Stimulated activated naive CD8-positive, alpha-beta T cell treated with anti-CD3 and anti-CD28 coated beads, Interleukin-15, Interleukin-2, amounts not matched to agents 100 ng/mL and 50 ng/mL, for 24 hours (primary cell): ENCODE measurements around the gene AFAP1.

Source experiments
- H3K27ac Mint-ChIP-seq: one replicate; pipeline ENCODE4 v1.8.0; 2021; ENCODE audit warnings: mild to moderate bottlenecking, mixed read lengths
- H3K27me3 Mint-ChIP-seq: one replicate; pipeline ENCODE4 v1.8.0; 2021; ENCODE audit warnings: mixed read lengths
- H3K36me3 Mint-ChIP-seq: one replicate; pipeline ENCODE4 v1.8.0; 2021; ENCODE audit warnings: low read depth, mixed read lengths
- H3K4me1 Mint-ChIP-seq: one replicate; pipeline ENCODE4 v1.8.0; 2021; ENCODE audit warnings: low read depth, mixed read lengths
- H3K4me3 Mint-ChIP-seq: one replicate; pipeline ENCODE4 v1.8.0; 2021; ENCODE audit warnings: mild to moderate bottlenecking, mixed read lengths
- H3K9me3 Mint-ChIP-seq: one replicate; pipeline ENCODE4 v1.8.0; 2021; ENCODE audit warnings: mixed read lengths

Gene AFAP1

DNA sequence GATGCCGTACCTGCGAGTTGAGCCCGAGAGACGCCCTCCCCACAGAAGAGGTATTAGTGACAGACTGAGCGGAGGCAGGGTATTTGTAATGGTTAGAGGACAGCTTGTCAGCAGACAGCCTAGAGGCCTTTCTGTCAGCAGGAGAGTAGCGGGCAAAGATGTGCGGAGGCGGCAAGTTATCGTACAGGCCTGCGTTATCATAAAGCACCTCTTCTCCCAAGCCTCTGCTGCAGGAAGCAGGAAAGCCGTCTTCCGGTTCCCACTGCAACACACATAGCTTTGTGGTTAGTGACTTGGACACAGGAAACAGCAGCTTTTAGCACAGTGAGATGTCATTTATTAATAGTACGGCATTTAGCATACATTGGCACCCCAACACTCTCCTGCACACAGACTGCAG, 158.3 kb downstream of the AFAP1 start:
- Mint-ChIP-seq H3K36me3 (peaks cover 27% of the 10 kb centered on the region), H3K4me3 (no peak overlapping the region), H3K27ac (peak overlapping the region; percentile 86), H3K9me3 (no peaks in the 10 kb centered on the region), H3K27me3 (no peaks in the 10 kb centered on the region), H3K4me1 (peaks cover 35% of the 10 kb centered on the region)

DNA sequence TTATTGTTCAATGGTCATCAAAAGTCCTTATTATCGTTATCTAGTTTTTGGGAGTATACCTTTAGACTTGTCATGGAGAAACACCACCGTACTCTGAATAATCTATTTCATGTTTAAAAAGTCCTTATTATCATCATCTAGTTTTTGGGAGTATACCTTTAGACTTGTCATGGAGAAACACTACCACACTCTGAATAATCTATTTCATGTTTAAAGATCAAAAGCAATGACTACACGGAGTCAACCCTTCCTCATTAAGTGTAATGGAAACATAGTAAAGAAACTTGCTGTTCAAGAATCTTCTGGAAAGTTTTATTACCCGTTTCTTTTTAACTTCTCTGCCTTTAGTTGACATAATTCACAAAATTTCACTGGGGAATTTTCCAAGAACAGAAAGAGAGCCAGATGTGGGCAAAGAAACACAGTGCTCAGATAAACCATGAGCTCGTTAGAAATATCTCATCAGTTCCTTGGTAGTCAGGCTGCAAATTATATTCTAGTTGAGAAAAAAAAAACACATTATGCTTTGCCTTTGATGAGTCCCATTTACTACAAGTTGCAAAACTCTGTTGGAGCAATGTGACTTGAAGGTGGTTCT, 158.8 kb downstream of the AFAP1 start:
- Mint-ChIP-seq H3K9me3 (no peaks in the 10 kb centered on the region), H3K4me1 (peaks cover 35% of the 10 kb centered on the region), H3K27me3 (no peaks in the 10 kb centered on the region), H3K36me3 (peaks cover 22% of the 10 kb centered on the region), H3K27ac (peak overlapping the region; percentile 86), H3K4me3 (no peak overlapping the region)

DNA sequence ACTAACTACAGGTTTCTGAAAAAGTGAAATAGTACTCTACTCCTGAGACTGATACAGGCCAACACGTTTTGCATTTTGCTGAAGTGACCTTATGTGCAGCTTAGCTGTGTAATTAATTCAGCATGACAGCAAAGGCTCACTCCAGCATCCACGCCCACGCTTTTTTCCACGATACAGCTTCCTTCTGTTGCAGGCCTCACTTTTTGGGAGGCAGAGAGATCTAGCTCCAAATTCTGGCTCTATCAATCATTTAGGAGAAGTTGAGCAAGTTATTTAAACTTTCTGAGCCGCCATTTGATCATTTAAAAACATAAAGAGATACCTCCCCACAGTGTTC, 160.3 kb downstream of the AFAP1 start:
- Mint-ChIP-seq H3K9me3 (no peaks in the 10 kb centered on the region), H3K27ac (no peak overlapping the region), H3K36me3 (peaks cover 21% of the 10 kb centered on the region), H3K4me3 (no peak overlapping the region), H3K4me1 (peaks cover 35% of the 10 kb centered on the region), H3K27me3 (no peaks in the 10 kb centered on the region)

DNA sequence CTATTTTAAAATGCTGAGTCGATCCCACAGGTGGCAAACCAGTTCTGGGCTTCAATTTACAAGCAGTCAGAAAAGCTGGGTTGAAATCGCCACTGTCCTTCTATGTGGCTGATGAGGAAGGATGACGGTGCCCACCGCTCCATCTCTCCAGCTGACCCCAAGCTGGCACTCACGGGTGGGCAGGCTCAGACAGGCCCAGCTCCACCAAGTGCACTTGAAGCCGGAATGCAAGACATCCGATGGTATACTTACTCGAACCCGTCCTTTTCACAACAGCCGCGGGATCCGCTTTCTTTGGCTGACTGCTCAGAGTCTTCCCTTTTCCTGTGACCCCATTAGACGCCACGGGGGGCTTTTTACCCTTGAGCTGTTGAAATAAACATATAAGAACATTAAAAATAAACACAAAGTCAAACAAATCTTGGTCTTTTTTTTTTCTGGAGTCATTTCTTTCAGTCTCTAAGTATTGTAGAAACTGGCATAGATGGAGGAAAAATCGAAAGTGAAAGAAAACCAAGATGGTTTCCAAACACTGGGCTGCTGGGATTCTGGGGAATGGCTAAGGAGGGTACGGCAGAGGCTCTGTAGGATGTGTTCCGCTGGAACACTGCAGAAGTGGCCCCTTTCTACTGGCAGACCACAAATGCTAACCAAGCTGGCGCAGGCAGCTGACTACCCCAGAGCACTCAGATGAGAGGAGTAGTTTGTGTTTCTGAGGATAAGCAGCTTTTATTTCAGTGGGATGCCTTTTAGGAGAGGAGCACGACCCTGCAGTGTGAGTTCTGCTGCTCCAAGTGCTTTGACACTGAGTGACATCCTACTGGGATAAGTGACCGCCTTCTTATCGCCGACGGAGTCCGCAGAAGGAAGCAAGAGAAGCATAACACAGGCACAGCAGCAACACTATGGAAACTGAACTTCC, 160.9 kb downstream of the AFAP1 start:
- H3K27ac Mint-ChIP-seq, result no peak overlapping the region
- peaks cover 35% of the 10 kb centered on the region for H3K4me1 Mint-ChIP-seq
- H3K9me3 Mint-ChIP-seq, result no peaks in the 10 kb centered on the region
- peaks cover 21% of the 10 kb centered on the region for H3K36me3 Mint-ChIP-seq
- H3K4me3 Mint-ChIP-seq, result no peak overlapping the region
- H3K27me3 Mint-ChIP-seq, result no peaks in the 10 kb centered on the region

DNA sequence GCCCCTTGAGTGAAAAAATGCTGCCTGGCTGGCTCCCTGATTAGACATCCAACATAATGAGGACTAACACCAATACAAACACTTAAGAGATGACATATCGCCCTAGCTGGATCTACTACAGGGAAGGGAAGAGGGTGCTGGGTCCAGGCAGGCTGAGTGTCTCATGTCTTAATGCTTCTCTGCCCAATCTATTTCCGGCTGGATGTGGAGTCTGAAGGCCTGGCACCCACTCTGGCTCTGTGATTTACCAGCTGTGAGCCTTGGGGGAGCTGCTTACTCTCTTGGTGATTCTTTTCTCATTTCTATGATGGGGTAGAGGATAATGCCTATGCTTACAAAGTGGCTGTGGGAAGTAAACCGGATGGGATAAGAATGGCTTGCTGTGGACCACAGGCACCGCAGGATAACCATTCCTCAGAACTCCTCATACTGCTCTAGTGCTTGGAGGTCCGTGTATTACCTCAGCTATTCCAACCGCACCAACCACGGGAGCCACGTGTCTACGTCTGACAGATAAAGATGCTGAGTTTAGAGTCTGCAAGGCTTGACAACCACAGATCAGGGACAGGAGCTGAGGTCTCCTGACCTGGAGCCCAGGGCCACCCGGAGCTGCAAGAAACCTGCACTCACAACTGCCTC, 161.7 kb downstream of the AFAP1 start:
- Mint-ChIP-seq H3K4me3 (no peak overlapping the region), H3K4me1 (peaks cover 32% of the 10 kb centered on the region), H3K27me3 (no peaks in the 10 kb centered on the region), H3K9me3 (no peaks in the 10 kb centered on the region), H3K27ac (no peak overlapping the region), H3K36me3 (peaks cover 28% of the 10 kb centered on the region)

DNA sequence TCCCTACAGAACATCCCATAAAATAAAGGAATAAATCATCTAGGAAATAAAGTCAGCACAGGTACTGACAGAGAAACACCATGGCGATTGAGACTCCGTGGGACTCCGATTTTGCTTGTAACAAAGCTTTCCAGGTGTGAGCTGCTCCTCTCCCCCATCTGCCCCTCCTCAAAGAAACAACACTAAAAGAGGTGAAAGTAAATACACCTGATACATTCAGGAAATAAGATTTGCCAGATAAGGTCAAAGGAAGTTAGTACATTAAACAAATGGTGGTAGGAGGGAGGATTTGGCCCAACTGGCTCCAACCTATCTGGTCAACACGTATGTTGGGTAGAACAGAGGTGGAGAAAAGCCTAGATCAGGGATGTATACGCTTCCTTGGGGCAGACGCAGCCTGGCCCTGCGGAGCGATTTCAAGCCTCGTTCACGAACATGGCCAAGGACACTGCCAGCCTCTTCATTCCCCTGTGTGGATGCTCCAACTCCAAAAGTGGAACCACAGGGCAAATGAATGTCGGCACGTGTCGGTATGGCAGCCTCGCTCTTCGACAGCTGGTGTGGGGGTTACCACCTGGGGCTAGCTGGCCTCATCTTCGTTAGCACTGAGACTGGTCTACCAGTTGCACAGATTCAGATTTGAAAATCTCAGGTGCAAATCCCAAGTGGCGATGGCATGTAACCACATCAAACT, 162.5 kb downstream of the AFAP1 start:
- H3K9me3 Mint-ChIP-seq, result no peaks in the 10 kb centered on the region
- H3K4me3 Mint-ChIP-seq, result no peak overlapping the region
- H3K27ac Mint-ChIP-seq, result no peak overlapping the region
- peaks cover 30% of the 10 kb centered on the region for H3K36me3 Mint-ChIP-seq
- peaks cover 29% of the 10 kb centered on the region for H3K4me1 Mint-ChIP-seq
- H3K27me3 Mint-ChIP-seq, result no peaks in the 10 kb centered on the region

DNA sequence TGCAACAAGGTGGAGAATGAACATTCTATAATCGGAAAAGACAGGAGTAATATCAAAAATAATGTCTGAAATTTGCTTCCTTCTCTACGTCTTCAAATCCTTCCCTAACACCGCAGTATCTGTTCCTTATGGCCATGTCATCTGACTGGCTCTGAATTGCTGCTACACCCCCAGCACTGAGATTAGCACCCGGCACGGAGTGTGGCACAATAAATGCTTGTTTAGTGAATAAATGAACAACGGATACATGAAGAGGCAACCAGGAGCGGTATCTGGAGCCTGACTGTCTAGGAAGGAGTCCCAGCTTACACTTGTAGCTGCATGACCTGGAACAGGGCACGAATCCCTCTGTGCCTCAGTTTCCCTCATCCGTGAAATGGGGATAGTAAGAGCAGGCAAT, 164.3 kb downstream of the AFAP1 start:
- peaks cover 26% of the 10 kb centered on the region for H3K36me3 Mint-ChIP-seq
- no peak overlapping the region for H3K4me3 Mint-ChIP-seq
- H3K9me3 Mint-ChIP-seq, result no peaks in the 10 kb centered on the region
- no peaks in the 10 kb centered on the region for H3K27me3 Mint-ChIP-seq
- peaks cover 26% of the 10 kb centered on the region for H3K4me1 Mint-ChIP-seq
- no peak overlapping the region for H3K27ac Mint-ChIP-seq

DNA sequence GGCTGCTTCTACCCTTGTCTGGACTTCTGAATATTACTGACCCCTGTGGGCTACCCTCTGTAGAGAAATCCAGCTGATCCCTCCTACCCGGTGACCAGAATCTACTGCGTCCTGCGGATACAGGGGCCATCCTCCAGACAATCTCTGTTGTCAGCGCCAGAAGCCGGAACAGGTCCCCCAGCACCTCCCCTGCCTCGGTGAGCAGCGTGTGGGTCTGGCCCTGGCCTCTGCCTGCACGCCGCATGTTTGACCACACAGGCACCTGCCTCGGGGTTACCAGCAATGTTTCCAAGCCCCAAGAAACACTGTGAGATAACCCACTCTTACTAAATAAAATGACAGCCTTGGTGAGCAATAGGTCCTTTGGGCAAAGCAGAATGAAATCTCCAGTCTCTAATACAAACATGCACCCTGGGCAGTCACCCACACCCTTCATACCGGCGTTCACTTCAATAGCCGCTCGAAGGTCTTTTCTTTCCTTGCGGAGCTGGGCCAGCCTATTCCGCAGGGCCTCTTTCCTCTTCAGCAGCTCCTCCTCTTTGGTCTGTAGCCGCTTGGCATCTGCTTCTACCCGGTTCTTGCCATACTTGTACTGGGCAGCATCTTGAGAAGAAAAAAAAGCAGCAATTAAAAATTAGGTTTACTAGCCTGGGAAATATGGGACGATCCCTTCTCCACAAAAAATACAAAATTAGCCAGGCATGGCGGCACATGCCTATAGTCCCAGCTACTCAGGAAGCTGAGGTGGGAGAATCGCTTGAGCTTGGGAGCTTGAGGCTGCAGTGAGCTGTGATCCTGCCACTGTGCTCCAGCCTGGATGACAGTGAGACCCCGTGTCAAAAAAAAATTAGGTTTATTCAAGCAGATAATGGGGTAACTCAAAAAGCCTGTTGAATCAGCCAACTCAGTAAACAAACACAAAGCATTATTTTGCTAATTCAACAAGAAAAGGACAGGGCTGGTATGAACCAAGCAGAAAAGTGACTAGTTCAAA, 165.1 kb downstream of the AFAP1 start:
- Mint-ChIP-seq H3K9me3 (no peaks in the 10 kb centered on the region), H3K4me1 (peaks cover 28% of the 10 kb centered on the region), H3K4me3 (no peak overlapping the region), H3K27me3 (no peaks in the 10 kb centered on the region), H3K36me3 (peaks cover 22% of the 10 kb centered on the region), H3K27ac (no peak overlapping the region)

DNA sequence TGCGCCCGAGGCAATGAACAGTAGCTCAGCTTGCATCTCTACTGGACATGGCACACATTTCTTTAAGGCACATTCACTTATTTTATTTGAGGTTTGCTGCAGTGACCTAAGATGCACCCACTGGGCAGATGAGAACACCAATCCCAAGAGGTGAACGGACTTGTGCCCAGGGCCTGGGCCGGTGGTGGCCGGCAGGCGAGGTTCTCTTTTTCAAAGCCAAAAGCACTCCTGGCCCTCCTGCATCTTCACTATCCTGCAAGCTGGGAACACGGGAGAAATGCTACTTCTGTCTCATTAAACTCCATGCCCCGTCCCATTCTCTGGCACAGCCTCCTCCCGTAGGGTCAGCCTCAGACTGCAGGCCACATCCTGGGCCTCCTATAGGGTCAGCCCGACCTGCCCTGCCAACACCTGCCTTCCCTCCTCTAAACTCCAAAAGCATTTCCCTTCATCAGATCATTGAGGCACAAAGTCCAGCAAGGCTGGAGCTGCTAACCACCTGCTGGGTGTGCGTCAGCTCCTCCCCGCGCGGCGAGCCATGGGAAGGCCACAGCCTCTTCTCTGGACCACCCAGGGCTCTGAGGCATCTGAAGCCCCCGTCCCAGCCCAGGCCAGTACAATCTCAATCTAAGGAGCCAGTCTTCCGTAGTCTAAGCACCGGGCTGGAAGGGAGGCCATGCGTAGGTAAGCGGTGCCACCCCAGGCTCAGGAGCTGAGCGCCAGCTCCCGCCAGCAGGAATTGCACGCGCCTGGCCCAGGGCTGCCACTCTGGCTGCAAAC, 166.1 kb downstream of the AFAP1 start:
- Mint-ChIP-seq H3K27me3 (no peaks in the 10 kb centered on the region), H3K27ac (no peak overlapping the region), H3K4me3 (no peak overlapping the region), H3K36me3 (peaks cover 20% of the 10 kb centered on the region), H3K4me1 (peaks cover 20% of the 10 kb centered on the region), H3K9me3 (no peaks in the 10 kb centered on the region)

DNA sequence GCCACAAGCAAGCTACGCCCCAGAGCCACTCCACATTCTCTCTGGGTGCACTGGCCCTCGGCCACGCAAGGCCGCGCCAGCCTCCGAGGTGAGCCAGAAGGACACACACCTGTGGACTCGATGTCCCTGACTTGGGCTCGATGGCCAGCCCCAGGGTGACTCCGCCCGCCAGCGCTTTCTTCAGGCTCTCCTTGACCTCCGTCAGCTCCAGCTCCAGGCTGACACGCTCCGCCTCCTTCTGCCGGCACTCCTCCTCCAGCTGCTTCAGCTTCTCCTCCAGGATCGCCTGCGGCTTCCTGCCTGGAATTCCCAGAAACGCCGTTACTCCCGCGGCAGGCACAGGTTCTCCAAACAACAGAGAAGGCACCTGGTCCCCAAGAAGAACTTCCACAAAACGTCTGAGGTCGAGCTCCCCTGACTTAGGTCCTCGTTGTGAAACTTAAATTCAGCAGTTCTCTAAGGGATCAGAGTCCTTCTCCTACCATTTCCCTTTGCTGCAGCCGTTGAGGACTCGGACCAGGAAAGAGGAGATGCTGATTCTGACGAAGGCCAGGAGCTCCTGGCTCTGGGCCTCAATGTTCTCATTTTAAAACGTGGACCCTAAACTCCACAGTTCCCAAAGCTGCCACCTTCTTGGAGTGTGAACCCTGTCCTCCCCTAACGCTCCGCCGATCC, 166.8 kb downstream of the AFAP1 start:
- Mint-ChIP-seq H3K9me3 (no peaks in the 10 kb centered on the region), H3K4me3 (no peak overlapping the region), H3K36me3 (peaks cover 12% of the 10 kb centered on the region), H3K27me3 (no peaks in the 10 kb centered on the region), H3K27ac (no peak overlapping the region), H3K4me1 (peaks cover 20% of the 10 kb centered on the region)

DNA sequence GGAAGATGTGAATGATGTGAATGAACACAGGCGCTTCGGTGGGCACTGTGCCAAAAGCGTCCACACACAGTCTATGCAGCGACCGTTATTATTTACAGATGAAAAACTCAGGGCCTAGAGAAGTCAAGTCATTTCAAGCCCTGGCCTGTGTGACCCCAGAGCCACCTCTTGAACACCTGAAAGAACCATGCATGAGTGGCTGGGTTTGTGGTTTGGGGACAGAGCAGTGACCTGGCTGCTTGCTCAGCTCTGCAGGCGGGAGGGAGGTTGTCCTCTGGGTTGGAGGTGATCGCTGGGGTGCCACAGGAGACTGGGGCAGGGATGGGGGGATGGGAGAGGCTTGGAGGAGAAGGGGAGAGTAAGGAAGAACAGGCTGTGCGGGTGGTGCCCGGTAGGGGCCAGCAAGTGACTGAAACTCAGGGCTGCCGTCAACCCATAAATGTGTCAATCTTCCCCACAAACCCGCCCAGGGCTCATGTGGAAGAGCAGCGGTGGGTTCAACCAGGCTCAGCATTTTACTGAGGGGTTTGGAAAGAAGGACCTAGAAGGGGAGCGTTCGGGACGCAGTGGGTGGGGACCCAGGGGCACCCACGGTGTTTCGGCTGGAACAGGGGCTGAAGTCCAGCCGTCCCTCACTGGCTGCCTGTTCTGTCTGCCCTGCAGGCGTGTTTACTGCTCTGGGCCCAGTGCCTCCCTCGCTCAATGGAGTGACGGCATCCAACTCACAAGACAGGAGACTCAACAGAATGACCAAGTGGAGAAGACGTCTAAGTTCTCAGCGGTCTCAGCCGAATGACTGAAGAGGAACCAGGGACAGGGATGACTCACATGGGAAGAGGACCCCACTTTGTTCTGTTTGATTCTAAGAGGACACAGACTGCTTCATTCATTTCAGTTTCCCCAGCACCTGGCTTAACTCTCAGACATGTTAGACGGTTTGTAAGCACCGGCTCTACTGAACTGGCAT, 167.8 kb downstream of the AFAP1 start:
- Mint-ChIP-seq H3K9me3 (no peaks in the 10 kb centered on the region), H3K36me3 (peaks cover 9% of the 10 kb centered on the region), H3K27ac (no peak overlapping the region), H3K4me3 (no peak overlapping the region), H3K4me1 (peaks cover 20% of the 10 kb centered on the region), H3K27me3 (no peaks in the 10 kb centered on the region)

DNA sequence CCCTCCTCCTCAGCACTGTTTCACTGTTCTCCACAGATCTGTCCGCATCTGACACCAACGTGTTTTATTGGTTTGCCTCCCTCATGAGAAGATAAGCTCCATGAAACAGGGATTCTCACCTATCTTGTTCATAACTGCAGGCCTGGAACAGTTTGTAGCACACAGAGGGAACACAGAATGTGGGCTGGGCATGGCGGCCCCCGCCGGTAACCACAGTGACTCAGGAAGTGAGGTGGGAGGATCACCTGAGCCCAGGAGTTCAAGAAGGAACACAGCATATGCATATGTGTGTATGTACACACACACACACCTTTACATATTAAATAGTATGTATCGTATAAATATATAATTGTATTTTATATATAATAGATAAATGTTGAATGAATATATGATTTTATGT, 168.6 kb downstream of the AFAP1 start:
- Mint-ChIP-seq H3K36me3 (peaks cover 9% of the 10 kb centered on the region), H3K4me1 (peaks cover 20% of the 10 kb centered on the region), H3K27me3 (no peaks in the 10 kb centered on the region), H3K4me3 (no peak overlapping the region), H3K27ac (no peak overlapping the region), H3K9me3 (no peaks in the 10 kb centered on the region)
